Activated CD4-positive, alpha-beta T cell treated with anti-CD3 and anti-CD28 coated beads, Interleukin-2, amount 50 U/mL, for 1 hour (primary cell): ENCODE data around the gene HDAC3.

Source experiments
- DNase-seq: peaks from one replicate; pipeline ENCODE4 v3.0.0-alpha.2; 2020

Gene HDAC3

DNA sequence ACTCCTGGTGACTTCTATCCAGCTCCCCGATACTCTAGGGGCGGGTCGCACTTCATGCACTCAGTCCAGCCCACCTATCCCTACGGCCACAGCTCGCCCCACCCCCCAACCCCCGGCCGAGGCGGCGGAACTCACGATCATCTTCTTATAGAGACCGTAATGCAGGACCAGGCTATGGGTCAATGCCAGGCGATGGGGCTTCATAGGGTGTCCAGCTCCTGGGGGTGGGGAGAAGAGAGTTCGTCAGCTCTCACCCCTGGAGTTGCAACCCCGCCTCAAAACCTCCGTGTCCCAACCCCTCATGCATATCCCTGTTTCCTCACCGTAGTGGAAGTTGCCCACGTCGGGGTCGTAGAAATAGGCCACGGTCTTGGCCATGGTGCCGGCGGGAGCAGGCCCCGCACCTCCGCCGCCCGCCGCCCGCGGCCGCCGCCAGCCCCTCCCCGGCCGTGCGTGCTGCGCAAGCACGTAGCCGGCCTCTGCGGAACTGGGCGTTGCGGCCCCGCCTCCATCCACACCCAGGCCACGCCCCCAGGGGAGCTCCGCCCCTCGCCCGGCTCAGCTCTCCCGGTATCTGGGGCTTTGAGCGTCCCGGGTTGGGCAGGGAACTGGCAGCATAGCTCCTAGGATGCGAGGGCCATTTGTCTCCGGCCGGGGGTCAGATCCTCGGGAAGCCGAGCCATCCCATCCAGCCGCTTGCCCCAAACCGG lies at the start of gene HDAC3, which contains the start of gene RELL2:
HDAC3 (minus strand) TSS at position 437 of the 710 bp plus-strand sequence; CDS start at position 378, 59 bp downstream.
RELL2 (plus strand) TSS at position 585 of the 710 bp plus-strand sequence. CDS start 1,229 bp downstream, outside the sequence.
- DNase-seq, result peak; percentile 95

GRCh38 chr5:141685591-141685990 lies 48.9 kb upstream of the HDAC3 start:
- no peak for DNase-seq

GRCh38 chr5:141683596-141684141 lies 47.0 kb upstream of the HDAC3 start:
- no peak for DNase-seq

DNA sequence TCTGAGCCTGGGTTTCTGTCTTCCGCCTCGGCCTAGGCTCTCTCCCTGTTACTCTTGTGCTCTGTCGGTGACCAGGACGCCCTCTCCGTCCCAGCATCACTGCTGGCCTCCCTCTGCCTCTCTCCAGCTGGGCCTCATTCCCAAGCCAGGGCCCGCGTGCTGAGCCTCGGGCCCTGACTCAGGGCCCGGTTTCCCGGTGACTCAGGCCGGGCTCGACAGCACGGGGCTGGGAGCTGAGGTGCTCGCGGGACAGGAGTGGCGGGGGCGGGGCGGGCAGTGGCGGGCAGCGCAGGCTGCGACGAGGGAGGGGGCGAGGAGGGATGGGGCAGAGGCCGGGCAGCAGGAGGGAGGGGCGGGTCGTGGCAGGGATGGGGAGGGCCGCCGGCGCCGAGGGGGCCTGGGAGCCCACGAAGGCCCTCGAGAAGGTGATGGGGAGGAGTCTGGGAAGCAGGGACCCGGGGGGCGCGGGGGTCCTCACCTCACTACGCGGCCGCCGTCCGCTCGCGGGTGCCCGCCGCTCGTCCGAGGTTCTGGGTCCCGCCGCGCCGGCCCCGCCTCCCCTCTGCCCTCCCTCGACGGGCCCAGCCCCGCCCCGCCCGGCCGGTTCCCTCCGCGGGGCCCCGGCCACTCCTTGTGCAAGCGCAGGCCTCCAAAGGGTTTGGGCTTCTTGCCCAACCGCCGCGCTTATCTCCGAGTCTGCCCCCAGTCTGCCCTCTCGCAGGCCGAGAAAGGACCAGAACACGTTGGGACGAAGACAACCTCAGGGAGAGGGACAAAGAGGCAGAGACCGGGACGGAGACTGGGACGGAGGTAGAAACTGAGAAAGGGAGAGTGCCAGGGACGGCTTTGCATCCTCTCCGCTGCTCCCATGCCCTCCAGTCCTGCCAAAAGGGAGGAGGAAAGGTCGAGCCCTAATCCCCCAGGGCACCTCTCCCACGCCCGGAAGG lies 45.3 kb upstream of the HDAC3 start, which contains the start of gene ARAP3:
ARAP3 (minus strand) TSS at position 536 of the 947 bp plus-strand sequence. CDS start 1,744 bp downstream, outside the sequence.
- peak; percentile 20 for DNase-seq

GRCh38 chr5:141681295-141681694 lies 44.6 kb upstream of the HDAC3 start:
- no peak for DNase-seq

DNA sequence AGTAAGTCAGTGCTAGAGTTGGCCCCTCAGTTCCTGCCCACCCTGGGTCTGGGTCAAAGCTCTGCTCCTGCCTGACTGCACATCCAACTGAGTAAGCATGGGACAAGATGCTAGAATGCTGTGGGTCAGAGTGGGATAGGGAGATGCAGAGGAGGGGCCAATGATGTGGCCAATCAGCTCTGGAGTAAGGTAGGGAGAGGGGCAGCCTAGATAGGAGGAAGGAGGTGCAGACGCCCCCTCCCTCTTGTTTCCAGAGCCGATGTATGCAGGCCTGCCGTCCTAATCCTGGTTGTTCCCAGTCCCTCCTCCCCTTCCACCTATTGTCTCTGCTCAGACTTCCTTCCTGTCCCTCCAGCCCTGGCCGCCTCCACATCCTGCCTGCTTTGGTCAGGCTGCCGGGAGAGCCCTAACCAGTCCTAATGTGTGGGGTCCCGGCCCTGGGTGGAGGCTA lies 44.1 kb upstream of the HDAC3 start:
- DNase-seq, result no peak

- no peak for DNase-seq
Observed at GRCh38 chr5:141680178-141680577, 43.5 kb upstream of the HDAC3 start.

- DNase-seq, result no peak
Observed at GRCh38 chr5:141677415-141677814, 40.8 kb upstream of the HDAC3 start.

DNA sequence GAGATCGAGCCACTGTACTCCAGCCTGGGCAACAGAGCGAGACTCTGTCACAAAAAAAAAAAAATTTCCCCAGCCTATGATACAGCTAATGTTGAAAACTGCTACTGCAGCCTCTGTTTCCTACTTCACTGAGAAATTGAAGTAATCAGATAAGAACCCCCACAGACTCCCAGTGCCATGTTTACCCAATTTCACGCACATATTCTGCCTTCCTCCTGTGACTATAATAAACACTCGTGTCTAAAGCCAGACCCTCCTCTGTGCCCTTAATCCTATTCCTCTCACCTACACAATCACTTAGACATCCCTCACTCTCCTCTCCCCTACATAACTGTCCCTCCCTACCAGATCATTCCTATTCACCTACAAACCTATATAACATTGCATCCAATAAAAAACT lies 39.0 kb upstream of the HDAC3 start:
- DNase-seq, result no peak

DNA sequence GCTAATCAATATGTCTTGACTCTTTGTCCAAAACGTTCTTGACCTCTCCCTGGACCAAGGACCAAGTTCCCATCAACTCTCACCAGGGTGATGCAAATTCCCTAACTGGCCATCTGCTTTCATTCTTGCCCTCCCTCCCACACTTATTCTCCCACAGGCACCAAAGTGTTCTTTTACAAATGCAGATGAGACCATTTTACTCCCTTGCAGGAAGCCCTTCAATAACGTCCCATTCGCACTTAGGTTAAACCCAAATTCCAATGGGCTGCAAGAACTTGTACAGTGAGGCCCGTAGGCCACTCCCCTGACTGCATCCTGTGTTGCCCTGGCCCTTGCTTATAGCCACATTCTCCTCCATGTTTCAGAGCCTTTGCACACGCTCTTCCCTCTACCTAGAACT lies 38.1 kb upstream of the HDAC3 start:
- no peak for DNase-seq

GRCh38 chr5:141672841-141673813 lies 36.5 kb upstream of the HDAC3 start:
- DNase-seq, result no peak

- DNase-seq, result no peak
Observed at GRCh38 chr5:141672071-141672840, 35.6 kb upstream of the HDAC3 start.

GRCh38 chr5:141669520-141669919 lies 32.9 kb upstream of the HDAC3 start:
- no peak for DNase-seq

DNA sequence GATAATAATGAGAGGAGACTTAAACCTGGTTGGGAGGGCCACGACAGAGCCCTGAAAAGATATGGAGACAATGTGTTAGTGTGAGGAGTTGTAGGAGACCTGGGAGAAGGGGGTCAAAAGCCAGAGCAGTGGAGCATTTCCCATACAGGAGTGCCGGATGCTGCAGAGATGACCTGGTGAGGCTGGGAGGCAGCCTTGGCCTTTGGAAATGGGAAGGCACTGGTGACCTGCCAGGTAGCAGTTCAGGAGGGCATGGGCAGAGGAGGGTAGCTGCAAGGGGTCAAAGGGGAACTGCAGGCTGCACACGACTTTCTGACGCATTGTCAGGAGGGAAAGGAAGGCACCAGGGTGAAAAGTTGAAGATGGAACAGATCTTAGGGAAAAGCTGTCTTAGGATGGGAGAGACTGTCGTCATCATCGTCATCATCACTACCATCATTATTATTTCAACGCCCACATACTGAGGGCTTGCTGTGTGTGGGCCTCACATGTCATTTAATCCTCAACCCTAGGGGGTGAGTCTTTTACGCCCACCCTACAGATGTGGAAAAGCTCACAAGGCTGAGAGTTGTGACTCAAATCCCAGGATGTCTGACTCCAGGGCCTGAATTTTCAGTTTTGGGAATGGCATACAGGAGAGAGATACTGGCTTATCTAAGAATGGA lies 32.1 kb upstream of the HDAC3 start:
- DNase-seq, result no peak

DNA sequence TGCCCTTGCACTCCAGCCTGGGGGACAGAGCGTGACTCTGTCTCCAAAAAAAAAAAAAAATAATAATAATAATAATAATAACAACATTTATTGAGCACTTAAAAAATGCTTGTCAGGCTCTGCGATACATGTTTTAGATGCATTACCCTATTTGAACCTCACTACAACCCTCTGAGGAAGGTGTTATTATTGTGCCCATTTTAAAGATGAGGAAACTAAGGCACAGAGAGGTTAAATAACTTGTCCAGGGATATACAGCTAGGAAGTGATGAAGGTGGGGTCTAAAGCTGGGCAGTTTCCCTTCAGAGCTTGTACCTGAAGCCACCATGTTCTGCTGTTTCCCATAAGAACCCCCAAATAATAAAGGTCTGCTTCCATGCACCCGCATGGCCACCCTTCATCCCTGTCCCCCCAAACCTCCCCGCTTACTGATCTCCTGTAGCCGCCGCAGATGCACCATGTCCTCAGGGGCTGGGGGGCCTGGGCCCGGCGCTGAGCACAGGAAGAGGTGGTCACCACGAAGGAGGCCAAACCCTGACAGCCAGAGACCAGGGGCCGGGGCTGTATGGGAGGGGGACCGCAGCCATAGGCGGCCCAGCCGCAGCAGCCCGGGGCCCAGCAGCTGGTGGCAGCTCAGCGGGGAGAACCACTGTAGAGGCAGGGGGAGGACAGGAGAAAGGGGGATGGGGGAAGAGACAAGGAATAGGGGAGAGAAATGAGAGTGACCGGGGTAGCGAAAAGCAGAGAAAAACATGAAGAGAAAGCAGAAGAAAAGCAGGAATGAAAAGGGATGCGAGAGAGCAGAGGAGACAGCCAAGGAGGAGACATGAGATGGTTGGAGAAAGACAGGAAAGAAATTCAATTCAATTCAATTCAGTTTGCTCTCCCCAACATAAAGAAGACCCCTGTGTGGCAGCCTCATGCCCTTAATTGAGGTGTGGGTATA lies 29.6 kb upstream of the HDAC3 start:
- DNase-seq, result no peak

DNA sequence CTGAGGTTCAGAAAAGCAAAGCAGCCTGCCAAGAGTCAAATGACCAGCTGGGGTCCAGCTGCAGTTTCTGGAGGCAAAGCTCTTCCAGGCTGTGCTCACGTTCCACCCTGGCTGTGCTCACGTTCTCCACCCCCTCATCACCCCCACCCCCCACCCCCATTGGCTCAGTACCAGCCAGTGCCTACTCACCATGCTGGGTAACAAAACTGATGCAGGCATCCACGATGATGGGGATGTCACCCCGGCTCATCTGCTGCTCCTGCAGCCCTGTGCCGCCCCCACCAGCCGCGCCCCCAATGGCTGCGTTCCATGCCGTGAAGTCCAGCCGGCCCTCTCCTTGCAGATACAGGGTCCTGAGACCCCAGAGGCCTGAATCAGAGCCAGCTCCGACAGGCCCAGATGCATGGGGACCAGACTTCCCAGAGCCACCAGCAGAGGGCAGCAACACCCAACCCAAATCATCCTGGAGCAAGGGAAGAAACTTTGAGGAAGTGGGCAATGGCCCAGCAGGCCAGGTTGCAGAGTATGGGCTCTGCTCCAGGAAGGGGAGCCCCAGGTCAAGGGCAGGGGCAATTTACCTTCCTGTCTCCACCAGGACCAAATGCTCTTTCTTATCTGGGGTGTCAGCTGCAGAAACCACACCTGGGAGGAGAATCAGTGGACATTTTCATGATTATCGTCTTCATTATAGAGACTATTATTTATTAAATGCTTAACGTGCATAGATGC lies 28.2 kb upstream of the HDAC3 start:
- DNase-seq, result peak; percentile 72

DNA sequence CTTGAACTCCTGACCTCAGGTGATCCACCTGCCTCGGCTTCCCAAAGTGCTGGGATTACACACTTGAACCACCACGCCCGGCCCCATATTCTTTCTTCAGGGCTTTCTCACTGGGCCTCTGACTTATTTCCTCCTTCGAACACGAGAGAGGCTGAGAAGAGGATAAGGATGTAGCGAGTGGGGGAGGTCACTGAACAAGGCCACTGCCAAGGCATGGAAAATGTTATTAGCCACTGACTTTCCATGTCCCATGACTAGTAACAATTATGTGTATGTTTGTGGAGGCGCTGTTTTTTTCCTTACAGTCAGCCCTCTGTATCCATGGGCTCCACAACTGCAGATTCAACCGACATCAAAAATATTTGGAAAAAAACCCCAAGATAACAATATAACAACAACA lies 26.9 kb upstream of the HDAC3 start:
- no peak for DNase-seq

- DNase-seq, result no peak
Observed at GRCh38 chr5:141662028-141662427, 25.4 kb upstream of the HDAC3 start.
